K562 (cell line): ENCODE data around the gene MAP3K14. TPM values are rescaled to one million over a fixed set of nuclear protein-coding genes. Genes with fewer than 3 reads are reported as not detected.

ENCODE experiments used
- MGA ChIP-seq: fragments of 450-650 bp; IDR thresholded peaks from 2 replicates; pipeline ENCODE4 v1.6.1; 2016; ENCODE audit warnings: mild to moderate bottlenecking, moderate library complexity
- RREB1 ChIP-seq: fragments of 250-450 bp; sonication (Bioruptor Pico); IDR thresholded peaks from 2 replicates; pipeline ENCODE4 v1.4.0; 2020
- ZNF274 ChIP-seq: IDR thresholded peaks from 2 replicates; pipeline ENCODE4 v1.6.1; 2011; ENCODE audit warnings: low read depth, mild to moderate bottlenecking, low read length, moderate library complexity, borderline replicate concordance
- polyA plus RNA-seq, 8 experiments: library from polyadenylated mRNA; depleted of rRNA in 4 of 8; stranded (reverse) in 5 of 8; unstranded in 3 of 8; fragments of >200 nt; fragmentation: Nextera tagmentation in 2 of 8; fragmentation: Illumina TruSeq in 1 of 8; extraction: Ambion mirVana in 2 of 8; extraction: Trizol in 1 of 8; gene quantifications; 2 replicates each; pipeline versions ENCODE4 v1.2.1 to v1.2.3, GENCODE V29; 2011 to 2014; ENCODE audit warnings: inconsistent platforms in 1 of 8, missing spikeins in 1 of 8
- total RNA-seq, 7 experiments: library from RNA; depleted of rRNA in 6 of 7; stranded (reverse); fragments of >200 nt in 6 of 7; fragmentation: Illumina TruSeq in 2 of 7; extraction: Trizol in 2 of 7; gene quantifications; 2 replicates each; pipeline versions ENCODE4 v1.2.1 to v1.2.3, GENCODE V29; 2011 to 2021; ENCODE audit warnings: low replicate concordance in 1 of 7

Gene MAP3K14
- total and polyA plus RNA-seq, 9 of the 15 experiments (the other 6 are each of a cell fraction or from before 2014, with no cell fraction given): 0.45 to 8.7 (median 3.2) TPM

- TF ChIP-seq MGA (no peak), RREB1 (CRISPR knock-in tag) (no peak), ZNF274 (no peak)
These were observed 1.8 kb downstream of the MAP3K14 start (continued) for GRCh38 chr17:45314741-45315647.
